Brain microvascular endothelial cell (primary cell): Measurements from ENCODE around the gene KCNG2.

ENCODE experiments used
- DNase-seq: peaks from one replicate; pipeline ENCODE4 v3.0.0-alpha.2; 2020
- H3K27ac ChIP-seq: fragments of 250-450 bp; sonication (Bioruptor Pico); 2 replicates; pipeline ENCODE4 v1.5.1; 2020; ENCODE audit warnings: mild to moderate bottlenecking, moderate library complexity
- H3K27me3 ChIP-seq: fragments of 250-450 bp; sonication (Bioruptor Pico); replicated peaks from 2 replicates; pipeline ENCODE4 v1.5.1; 2020; ENCODE audit warnings: mild to moderate bottlenecking
- H3K36me3 ChIP-seq: fragments of 250-450 bp; sonication (Bioruptor Pico); replicated peaks from 2 replicates; pipeline ENCODE4 v1.5.1; 2020; ENCODE audit warnings: mild to moderate bottlenecking
- H3K4me3 ChIP-seq: 2 replicates; pipeline ENCODE4 v1.5.1; 2011; ENCODE audit warnings: low read depth, mild to moderate bottlenecking, control low read depth, low read length, moderate library complexity
- CTCF ChIP-seq: IDR thresholded peaks from 2 replicates; pipeline ENCODE4 v1.5.1; 2011; ENCODE audit warnings: low read depth, mild to moderate bottlenecking, moderate library complexity, low read length, control low read depth, inconsistent platforms; ENCODE audit errors: missing control alignments
- in situ Hi-C: cut with HindIII; loops from 2 replicates; pipeline ENCODE4 v1.10.0; 2017; ENCODE audit warnings: low sequenced_read_pairs, low pct_ligation_motif_present

Gene KCNG2

GRCh38 chr18:79779700-79780190, 18.0 kb upstream of the KCNG2 start:
- no peak overlapping the region for H3K4me3 ChIP-seq
- DNase-seq: no peak
- no peak for TF ChIP-seq CTCF
- in situ Hi-C loops: no loop called here
- H3K27ac ChIP-seq: no peak overlapping the region
- H3K27me3 ChIP-seq: peaks cover 9% of the 10 kb centered on the region
- no peaks in the 10 kb centered on the region for H3K36me3 ChIP-seq

GRCh38 chr18:79780547-79780946, 17.2 kb upstream of the KCNG2 start:
- H3K27ac ChIP-seq: no peak overlapping the region
- in situ Hi-C loops: no loop called here
- H3K4me3 ChIP-seq: no peak overlapping the region
- no peak for DNase-seq
- peaks cover 14% of the 10 kb centered on the region for H3K27me3 ChIP-seq
- H3K36me3 ChIP-seq: no peaks in the 10 kb centered on the region
- no peak for TF ChIP-seq CTCF

- no peak overlapping the region for H3K27ac ChIP-seq
- DNase-seq: no peak
- no peak overlapping the region for H3K4me3 ChIP-seq
- no peak for TF ChIP-seq CTCF
- H3K36me3 ChIP-seq: no peaks in the 10 kb centered on the region
- peaks cover 16% of the 10 kb centered on the region for H3K27me3 ChIP-seq
- in situ Hi-C loops: no loop called here
Measured at GRCh38 chr18:79781331-79781941, 16.3 kb upstream of the KCNG2 start.

- no peaks in the 10 kb centered on the region for H3K36me3 ChIP-seq
- H3K27ac ChIP-seq: no peak overlapping the region
- peaks cover 27% of the 10 kb centered on the region for H3K27me3 ChIP-seq
- H3K4me3 ChIP-seq: no peak overlapping the region
- TF ChIP-seq CTCF: no peak
- no peak for DNase-seq
- in situ Hi-C loops: no loop called here
Measured at GRCh38 chr18:79782566-79783308, 15.0 kb upstream of the KCNG2 start.

- H3K4me3 ChIP-seq: no peak overlapping the region
- no peaks in the 10 kb centered on the region for H3K36me3 ChIP-seq
- in situ Hi-C loops: no loop called here
- DNase-seq: no peak
- no peak overlapping the region for H3K27ac ChIP-seq
- peaks cover 28% of the 10 kb centered on the region for H3K27me3 ChIP-seq
- TF ChIP-seq CTCF: no peak
Measured at GRCh38 chr18:79784071-79784913, 13.4 kb upstream of the KCNG2 start.
